Epithelial cell of prostate (primary cell): Measurements from ENCODE around the gene ATP2B1.
A peak's percentile ranks its signal among the peaks of the same experiment; 100 is the strongest.

Experiments
- DNase-seq: peaks from one replicate; pipeline ENCODE4 v3.0.0-alpha.2; 2011; ENCODE audit warnings: low read depth, low spot score
- H3K27ac ChIP-seq: fragments of 450-650 bp; 2 replicates; pipeline ENCODE4 v1.5.1; 2017; ENCODE audit warnings: mild to moderate bottlenecking

ATP2B1 gene

DNA sequence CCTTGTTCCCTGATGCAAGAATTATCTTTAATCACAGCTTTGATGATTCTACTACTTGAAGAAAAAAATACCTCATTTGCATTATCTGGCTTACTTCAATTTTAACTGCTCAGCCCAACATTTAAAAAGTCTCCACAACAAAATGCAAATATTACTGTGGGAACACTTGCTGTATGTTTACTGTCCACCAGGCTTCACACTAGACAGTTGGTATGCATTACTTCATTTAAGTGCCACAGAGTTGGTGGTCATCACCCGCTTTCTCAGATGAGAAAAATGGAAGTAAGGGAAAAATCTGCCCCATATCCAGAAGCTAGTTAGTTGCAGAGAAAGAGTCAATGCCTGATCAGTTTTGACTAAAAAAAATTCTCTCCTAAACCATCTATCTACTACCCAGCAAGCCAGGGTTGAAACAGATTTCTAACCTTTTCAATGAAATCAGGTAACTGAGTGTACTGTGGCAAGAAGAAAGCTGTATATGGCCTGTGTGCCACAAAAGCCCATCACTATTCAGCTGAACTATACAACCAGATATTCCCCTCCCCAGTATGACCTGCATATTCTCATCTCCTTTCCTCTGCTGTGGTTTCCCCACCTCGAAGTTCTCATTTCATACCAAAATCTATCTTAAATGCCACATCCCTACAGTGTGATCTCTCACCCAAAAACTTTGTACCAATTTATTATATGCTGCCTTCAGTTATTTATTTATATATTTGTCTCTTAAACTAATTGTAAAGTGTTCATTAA, 90.3 kb downstream of the ATP2B1 start:
- H3K27ac ChIP-seq = no peak overlapping the region
- no peak for DNase-seq

DNA sequence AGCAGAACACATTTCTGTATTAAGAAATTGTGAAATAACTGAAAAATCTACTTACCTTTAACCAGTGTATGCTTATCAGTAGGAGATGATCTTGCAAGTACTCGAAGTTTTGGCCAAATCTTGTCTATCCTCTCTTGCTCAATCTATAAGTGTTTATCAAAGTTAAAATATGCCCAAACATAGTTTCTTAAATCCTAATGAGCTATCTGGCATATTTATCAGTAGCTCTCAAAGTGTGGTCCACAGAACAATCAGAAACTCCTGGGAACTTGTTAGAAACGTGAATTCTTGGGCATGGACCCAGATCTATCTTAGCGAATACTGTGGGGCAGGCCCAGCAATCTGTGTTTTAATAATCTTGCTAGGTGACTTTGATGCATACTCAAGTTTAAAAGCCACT, 98.3 kb downstream of the ATP2B1 start:
- no peak for DNase-seq
- H3K27ac ChIP-seq = no peak overlapping the region

DNA sequence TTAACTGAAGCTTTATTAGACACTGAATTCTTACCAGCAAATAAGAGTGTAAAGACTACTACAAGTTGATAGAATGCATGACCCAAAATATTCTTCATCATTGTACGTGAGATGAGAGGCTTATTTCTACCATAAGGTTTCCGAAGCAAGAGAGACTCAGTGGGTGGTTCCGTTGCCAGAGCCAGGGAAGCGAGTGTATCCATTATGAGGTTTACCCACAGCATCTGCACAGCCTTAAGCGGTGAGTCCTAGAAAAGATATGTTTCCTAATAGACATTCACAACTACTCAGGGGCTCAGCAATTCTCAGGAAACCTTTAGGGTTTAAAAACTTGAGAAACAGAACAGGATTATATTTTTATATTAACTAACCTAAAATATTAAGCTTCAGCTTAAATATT, 105.0 kb downstream of the ATP2B1 start:
- DNase-seq = no peak

DNA sequence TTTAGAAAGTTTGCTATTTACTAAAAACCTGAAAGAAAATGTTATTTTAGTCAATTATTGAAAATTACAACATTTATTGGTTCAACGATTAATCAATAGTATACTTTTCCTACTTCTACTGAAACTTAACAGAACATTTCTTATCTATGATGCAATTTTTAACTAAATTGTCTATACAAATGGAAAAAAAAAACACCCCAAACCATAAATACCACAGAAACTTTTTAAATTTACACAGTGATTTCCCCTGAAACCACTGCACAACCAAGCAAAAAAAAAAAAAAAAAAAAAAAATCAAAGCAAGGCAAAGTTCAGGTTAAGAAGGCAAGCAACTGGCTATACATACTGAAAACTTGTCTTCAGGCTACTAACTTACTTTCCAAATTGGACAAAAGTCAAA, 110.9 kb downstream of the ATP2B1 start:
- no peak for DNase-seq
- no peak overlapping the region for H3K27ac ChIP-seq

More for the DNA sequence above, 105.0 kb downstream of the ATP2B1 start:
- no peak overlapping the region for H3K27ac ChIP-seq

DNA sequence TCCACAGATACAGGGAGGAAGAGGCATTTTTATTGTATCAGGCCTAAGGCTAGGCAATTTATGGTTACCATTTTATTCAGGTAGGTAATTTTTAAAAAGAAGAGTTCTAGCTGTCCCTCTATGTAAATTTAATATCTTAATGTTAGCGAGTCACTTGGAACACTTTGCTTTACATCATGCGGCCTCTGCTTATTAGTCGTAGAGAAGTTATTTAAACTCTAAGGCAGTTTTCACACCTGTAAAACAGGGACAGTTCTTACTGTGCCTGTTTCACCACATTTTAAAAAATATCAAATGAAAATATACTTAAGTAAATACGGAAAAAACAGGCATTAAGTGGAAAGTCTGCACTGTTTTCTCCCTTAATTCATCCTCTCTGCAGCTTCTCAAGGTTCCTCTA, 111.4 kb downstream of the ATP2B1 start:
- DNase-seq = no peak
- no peak overlapping the region for H3K27ac ChIP-seq

DNA sequence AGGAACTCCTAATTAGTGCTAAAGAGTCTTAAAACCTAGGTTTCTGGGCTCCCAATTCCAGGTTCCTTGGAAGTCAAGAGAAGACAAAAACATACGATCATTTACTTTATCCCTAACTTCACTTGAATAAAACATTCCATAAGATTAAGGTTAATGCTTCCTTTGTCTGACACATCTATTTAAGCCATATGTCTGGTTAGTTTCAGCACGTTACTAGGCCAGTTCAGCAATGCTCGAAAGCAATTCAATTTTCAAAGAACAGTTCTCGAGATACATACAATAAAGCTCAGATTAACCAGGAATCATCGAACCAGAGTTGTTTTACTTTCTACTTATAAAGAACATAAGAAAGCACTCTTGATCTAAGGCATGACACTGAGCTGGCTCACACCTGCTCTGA, 114.8 kb downstream of the ATP2B1 start:
- no peak for DNase-seq
- no peak overlapping the region for H3K27ac ChIP-seq

DNA sequence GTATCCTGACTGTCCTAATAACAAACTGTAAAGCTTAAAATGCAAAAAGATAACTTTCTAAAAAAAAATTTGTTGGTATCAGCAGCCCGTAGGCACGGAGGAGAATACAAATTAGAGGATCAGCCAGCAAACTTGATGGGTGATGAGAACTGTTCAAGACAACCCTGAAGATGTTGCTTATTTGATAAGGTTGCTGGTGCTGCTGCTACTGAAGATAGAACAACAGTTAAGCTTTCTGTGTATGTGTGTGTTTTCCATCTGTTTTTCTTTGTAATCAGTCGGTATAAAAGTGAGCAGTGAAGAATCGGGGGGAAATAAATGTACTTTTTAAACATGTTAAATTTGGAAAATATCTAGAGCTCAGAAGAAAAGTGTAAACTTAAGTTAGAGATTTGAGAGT, 115.4 kb downstream of the ATP2B1 start:
- DNase-seq = no peak
- no peak overlapping the region for H3K27ac ChIP-seq

DNA sequence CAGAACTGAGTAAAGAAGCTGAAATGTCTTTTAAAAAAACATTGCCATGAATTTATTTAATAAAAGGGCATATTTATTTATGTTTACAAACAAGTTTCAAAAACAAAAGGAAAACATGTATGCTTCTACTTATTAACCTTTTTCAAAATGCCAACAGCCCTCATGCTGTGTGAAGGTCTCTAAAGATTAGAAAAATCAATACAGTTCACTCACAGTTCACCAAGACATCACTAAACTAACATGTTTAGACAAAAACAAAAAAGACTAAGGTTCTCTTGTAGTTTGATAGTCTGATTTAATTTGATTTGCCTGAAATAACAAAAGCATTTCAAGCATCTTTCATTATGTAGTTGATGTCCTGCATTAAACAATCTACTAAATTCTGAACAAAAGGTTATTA, 118.9 kb downstream of the ATP2B1 start:
- DNase-seq = no peak
- H3K27ac ChIP-seq = no peak overlapping the region

DNA sequence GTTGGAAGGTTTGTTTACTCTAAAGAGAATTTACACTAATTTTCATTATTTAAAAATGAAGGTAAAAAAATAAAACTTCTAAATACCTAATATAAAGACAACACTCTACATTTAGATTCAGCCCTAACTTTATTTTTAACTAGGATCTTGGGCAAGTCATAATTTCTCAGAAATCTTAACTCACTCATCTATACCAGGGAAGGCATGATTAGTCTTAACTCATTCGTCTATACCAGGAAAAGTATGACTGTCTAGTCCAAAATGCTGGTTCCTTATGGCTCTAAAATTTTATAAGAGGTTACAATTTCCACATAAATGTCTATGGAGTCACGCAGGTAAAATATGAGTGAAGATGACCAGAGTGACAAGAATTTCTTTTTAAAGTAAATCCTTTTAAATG, 130.1 kb downstream of the ATP2B1 start:
- no peak overlapping the region for H3K27ac ChIP-seq
- no peak for DNase-seq

DNA sequence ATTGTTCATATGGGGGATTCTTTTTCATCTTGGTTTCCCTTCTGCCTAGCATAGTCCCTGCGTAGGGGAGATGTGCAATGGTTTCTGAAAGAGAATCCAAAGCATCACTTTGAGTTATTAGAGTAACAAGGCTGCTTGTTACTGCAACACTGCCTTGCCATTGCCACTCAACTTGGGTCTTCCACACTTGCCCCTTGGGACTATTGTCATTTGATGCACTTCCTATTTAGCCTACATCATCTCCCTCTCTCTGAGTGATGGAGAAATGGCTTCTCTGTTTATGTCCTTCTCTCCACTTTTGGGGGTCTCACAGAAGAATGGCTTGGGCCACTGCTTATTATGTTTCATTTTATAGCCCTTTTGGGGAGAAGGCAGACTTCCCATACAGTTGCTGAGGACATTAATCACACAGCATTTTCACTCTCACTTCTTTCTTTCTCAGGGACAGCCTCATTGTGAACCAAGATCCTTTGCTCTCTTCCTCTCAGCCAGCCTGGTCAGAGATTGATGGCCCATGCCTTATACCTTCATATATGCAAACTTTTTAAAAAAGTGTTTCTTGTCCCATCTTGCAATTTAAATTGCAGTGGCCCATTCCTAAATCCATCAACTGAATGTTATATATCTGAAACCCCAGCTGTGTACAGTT, 131.9 kb downstream of the ATP2B1 start:
- no peak for DNase-seq
- H3K27ac ChIP-seq = no peak overlapping the region

DNA sequence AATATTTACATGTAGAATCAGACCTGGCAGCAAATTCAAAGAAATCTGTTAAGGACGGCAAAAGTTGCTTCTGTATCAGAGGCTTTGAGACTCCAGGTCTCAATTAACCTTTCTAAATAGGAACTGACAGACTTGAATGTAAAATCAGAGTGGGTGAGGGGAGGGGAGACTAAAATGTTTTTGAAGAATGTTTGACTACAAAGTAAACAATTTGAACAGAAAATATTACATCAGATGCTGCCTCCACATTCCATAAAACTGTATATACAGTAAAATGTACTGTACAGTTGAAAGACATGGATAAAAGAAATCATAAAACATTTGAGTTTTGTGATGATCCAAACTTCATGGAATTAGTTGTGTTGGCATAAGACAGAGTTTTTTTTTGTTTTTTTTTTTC, 133.3 kb downstream of the ATP2B1 start:
- no peak overlapping the region for H3K27ac ChIP-seq
- DNase-seq = no peak

DNA sequence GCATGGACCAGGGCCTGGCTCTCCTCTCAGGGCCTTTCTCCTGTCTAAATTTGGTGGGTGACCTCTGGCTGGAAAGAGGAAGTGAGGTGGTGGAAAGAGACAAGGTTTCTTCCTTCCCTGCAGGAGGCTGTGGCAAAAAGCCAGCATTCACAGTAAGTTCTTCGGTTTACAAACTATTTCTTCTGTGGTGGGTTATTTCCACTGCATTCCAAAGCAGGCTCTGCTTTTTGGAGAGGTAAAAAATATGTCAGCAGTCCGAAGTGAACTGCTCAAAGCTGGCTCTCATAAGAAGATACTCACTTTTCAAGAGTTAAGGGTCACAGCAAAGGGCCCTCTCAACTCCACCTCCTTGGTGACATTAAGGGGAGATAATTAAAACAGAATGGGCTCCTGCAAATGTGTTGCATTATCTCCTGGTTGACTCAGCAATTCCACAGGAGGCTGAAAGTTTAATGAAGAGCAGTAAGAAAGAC, 133.9 kb downstream of the ATP2B1 start:
- no peak for DNase-seq
- no peak overlapping the region for H3K27ac ChIP-seq

DNA sequence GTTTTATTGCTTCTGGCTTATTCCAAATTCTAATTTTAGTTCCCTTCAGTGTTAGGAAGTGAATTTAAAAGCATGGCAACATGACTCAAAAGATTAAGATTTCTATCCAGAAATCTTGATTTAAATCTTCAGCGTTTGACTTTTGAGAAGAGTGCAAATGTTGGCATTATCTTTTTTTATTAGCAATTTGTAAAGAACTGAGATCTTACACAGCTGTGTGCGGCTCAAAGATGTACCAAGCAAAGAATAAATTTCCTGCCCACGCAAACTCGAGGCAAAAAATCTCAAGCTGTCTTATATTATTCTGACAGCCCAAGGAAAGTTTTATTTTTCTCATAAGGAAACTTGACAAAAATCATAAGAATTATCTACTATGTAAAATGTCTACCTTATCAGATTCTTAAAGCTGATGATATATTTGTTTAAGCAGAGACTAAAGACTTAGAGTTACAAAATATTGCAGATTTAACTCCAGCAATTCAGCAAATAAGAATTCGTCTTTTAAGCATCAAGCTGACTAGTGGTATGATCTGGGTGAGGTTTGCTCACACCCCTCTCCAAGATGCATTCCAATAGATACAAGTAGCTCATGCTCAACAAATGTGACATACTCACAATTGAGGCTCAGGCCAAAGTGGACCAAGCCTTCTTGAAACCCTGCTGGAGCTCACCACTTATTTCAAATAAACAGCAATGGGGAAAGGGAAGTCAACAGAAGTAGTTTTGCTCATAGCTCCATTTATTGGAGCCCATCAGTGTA, 135.4 kb downstream of the ATP2B1 start:
- H3K27ac ChIP-seq = no peak overlapping the region
- DNase-seq = no peak

DNA sequence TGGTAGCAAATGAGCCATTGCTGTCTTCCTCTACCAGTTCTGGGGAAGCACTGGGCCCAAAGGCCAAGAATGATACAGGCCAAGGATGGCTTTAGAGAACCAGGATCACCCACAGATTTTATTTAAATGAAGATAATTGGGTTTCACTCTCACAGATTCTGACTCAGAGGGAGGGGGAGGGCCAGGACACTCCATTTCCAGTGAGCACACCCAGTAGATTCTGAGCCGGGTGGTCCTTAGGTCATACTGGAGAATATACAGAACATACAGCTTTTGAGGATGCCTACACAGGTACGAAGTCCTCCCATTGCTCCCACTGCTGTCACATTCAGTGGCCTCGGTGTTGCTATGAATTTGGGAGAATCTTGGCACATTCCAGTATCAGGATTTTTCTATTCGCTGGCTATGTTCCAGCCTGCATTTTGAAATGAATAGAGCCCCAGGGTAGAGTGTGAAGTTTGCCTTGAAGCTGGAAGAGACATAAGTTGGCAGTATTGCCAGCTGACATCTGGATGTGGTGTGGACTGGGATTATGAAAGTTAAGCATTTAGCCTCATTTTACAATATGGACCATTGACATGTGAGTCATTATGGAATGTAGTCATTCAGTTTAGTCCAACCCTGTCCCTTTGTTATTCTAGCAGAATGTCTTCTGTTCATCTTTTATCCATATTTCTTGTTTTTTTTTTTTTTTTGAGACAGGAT, 137.0 kb downstream of the ATP2B1 start:
- DNase-seq = no peak
- no peak overlapping the region for H3K27ac ChIP-seq

DNA sequence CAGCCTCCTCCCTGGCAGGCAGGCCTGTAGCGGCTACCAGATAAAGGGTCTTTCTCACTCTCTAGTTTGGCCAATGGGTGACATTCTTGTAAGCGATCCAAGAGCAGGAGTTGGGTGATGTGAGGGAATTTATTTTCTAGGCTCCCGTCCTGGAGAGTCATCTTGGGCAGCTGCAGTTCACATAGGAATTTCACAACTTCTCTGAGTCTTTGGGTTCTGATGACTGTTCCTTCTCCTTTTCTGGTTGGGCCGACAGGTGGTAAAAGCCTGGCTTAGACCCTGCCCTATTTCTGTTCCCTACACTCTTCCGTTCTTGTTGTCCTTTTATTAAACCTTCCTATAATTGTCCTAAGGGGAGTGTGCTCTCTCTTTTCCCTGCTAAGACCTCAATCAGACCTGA, 140.2 kb downstream of the ATP2B1 start:
- no peak overlapping the region for H3K27ac ChIP-seq
- DNase-seq = no peak

DNA sequence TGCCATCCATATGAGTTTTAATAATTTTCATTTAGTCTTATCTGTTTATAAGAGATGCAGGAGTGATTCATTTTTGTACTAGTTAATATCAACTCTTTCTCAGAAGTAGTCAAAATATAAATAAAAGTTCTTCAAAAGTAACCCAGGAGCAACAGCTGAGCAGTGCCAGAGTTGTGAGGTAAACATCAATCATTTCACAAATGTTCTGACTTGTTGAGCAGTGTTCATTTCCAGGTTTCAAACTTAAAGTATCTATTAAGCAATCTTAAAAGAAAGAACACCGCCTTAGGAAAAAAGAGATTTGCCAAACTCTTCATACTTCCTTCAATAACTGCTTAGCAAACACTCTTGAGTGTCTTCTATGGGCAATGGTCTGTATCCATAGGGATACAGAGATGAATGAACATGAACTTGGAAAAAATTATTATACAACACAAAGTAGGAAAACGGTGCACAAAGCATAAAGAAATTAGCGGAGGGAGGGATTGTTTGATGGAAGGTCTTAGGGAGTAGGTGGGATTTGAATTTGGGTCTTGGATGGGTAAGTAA, 140.9 kb downstream of the ATP2B1 start:
- peak; percentile 41 for DNase-seq
- peak overlapping the region; percentile 46 for H3K27ac ChIP-seq

DNA sequence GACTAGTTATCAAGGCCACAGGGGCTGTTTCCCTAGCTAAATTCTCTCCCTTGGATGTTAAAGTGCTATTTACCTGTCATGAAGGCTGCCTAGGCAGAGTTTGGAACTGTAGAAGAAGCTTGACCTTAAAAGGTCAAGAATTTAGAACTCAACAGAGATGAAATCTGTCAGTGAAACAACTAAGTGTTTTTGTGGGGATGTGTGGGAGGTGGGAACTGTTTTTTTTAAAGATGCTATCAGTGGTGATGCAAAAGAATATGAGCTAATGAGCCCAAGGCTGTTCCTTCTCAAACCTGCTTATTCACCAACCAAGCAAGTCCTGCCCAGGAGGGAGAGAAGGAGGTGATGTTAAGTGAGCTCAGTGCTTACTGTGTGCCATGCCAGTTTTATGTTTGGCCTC, 142.0 kb downstream of the ATP2B1 start:
- peak; percentile 93 for DNase-seq
- peak overlapping the region; percentile 46 for H3K27ac ChIP-seq

DNA sequence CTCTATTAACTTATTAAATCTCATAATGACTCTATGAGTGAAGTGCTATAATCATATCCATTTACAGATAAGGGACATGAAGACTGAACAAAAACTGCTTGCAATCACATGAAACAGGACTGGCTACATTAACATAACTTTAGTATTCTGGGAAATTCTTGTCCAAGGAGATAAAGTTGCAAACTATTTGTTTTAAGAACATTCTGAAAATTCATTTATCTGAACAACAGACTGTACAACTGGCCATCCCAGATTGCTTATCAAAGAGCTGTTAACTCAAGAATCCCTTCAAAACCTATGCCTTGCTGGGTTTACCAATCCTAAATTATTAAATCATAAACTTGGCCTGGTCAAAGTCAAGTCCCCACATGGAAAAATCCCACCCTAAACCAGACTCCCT, 143.6 kb downstream of the ATP2B1 start:
- DNase-seq = no peak
- no peak overlapping the region for H3K27ac ChIP-seq

DNA sequence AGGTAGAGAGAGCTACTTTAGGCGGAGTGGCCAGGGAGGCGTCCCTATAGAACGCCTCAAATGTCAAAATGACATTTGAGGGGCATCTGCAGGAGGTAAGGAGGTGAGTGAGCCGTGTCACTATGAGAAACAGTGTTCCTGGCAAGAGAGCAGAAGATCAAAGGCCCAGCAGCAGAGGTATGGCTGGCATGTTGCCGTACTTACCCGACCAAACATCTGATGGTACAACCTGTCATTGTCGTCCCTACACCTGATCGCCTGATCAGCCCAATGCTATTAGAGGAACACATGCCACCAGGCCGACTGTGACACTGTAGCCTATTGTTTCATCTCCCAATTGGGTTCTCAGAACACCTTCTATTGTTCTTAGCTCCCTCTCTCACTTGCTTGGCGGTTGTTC, 148.9 kb downstream of the ATP2B1 start:
- no peak overlapping the region for H3K27ac ChIP-seq
- DNase-seq = no peak

DNA sequence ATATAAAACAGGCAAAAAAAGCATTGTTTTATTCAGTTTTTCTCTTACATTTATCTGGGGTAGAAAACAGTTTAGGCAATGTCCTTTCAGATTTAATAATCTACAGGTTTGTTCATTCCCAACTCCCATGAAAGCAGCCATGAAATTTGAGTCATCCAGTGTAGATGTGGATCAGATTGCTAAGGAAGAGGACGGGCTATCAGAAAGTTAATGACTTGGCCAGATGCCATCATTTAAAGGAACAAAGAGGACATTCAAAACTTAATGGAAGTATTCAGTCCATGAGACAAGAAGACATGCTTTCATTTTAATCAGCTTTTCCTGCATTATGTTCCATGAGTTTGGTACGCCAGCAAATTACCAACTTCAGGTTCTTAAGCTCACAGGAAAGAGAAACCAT, 151.7 kb downstream of the ATP2B1 start:
- no peak for DNase-seq
- H3K27ac ChIP-seq = no peak overlapping the region
